GM18526 (cell line): Measurements from ENCODE around the gene PLCL2.

Source experiments
- POLR2A ChIP-seq: IDR thresholded peaks from 3 replicates; pipeline ENCODE4 v1.6.1; 2011; ENCODE audit not compliant: insufficient read length; ENCODE audit errors: extremely low read depth

The PLCL2 gene

DNA sequence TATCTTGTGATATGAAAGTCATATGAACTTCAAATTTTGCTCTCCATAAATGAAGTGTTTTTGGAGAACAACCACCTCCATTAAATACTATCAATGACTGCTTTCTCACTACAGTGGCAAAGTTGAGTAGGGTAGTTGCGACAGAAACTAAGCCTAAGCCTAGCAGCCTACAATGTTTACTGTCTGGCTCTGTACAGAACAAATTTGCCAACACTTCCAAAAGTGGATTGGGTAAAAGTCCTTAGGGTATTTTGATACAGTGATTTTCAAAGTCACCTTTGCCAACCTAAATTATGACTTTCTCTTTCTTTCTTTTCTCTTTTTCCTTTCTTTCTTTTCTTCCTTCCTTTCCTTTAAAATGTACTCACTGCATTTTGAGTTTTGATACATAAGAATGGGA lies 142.6 kb downstream of the PLCL2 start:
- no peak for TF ChIP-seq POLR2A

DNA sequence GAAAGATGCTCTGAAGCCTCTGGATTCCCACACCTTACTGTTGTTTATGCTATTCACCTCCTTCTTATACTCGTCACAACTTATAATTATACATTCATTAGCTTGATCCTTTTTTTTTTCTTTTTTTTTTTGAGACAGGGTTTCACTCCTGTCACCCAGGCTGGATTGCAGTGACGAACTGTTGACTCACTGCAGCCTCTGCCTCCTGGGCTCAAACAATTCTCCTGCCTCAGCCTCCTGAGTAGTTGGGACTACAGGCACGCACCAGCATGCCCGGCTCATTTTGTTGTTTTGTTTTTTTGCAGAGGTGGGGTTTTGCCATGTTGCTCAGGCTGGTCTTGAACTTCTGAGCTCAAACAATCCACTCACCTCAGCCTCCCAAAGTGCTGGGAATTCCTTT lies 143.6 kb downstream of the PLCL2 start:
- no peak for TF ChIP-seq POLR2A

DNA sequence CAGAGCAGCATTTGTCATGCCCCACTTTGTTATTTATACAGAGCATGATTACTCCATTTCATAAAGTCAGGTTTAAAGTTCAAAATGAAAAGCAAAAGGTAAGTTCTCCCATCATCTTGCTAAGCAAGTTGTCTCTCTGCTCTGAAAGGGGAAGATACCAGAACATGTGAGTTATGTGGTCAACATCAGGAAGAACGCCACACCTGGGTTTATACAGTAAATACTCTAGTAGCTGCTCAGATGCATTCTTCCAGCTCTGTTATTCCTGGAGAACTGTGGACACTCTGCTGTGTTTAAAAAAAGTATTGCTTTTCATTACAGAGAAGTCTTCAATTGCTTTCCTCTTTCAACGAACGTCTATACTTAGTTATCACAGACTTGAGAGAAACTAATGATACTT lies 145.7 kb downstream of the PLCL2 start:
- no peak for TF ChIP-seq POLR2A

DNA sequence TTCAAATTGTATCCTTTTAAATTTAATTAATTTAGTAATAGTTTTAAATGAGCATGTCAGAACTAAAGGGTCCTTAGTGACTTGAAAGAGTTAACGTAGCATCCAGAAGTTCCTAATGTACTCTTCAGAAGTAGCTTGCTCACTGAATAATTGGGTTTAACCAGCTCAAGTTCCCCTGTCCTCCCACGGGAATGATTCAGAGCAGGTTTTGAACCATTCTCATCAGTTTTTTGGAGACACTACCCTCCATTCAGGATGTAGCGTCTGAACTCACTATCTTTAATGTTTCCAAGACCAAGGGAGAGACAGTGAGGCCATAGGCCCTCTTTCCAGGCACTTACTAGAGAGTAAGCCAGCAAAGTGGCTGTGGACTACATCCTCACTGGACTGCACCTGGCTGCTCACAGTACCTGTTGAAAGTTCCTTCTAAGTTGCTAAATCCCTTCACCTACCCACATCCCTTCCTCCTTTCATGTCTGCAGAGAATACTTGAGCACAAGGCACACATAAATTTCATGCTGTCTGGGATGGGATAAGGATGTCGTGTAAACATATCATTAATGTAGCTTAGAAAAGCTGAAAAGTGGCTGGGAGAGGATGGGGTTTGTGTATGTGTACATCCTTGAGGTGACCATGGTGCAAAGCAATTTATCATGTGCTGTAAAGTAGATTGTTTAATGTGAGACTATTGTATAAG lies 146.3 kb downstream of the PLCL2 start:
- TF ChIP-seq POLR2A: no peak

DNA sequence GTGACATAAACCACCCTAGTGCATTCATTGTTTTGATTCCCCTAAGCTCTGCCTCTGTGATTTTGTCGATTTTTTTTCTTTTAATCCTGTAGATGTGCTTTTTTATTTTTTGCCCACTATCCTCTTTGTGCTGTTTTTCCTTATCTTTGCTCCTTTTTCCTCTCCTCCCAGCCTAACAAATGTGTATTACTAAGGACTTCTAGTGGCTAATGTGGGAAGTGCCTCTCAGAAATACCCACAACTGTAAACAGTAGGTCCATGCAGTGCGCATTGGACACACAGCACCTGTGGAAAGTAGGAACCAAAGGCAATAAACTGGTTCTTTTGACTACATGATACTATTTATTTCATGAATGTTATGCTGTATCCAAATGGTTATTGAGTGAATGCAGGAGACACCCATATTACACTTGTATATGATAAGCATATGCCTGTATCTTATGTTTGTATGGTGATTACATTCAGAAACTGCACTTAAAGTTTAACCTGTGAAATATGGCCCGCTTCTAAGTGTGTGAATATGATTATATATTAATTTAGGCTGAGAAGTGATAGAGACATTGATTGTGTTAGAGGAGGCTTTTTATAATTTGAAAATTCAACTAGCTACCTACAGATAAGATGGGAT lies 147.8 kb downstream of the PLCL2 start:
- no peak for TF ChIP-seq POLR2A

DNA sequence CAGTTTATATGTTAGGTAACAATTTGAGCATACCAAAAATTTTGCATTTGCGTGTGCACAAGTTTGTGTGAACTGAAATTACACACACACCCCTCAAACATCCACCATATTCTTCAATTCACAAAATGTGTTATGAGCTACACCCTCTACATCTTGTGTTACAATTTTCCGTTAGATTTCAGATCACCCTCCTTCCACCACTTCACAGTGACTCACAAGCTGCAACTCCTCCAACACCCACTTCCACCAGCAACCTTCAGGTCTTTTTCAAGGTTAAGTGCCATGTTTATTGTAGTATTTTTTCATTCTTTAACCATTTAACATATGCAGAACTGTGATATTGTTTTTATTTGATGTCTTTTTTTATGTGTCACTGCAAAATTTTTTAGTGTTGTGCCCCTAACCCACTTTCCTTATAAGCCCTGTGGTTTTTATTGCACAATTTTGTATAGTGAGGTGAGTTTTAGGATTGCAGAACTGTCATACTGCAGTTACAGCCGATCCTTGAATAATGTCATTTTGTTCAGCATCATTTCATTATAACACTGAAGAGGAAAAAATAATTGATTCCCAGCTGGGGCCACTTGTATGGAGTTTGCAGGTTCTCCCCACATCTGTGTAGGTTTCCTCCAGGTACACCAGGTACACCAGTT lies 148.9 kb downstream of the PLCL2 start:
- no peak for TF ChIP-seq POLR2A

DNA sequence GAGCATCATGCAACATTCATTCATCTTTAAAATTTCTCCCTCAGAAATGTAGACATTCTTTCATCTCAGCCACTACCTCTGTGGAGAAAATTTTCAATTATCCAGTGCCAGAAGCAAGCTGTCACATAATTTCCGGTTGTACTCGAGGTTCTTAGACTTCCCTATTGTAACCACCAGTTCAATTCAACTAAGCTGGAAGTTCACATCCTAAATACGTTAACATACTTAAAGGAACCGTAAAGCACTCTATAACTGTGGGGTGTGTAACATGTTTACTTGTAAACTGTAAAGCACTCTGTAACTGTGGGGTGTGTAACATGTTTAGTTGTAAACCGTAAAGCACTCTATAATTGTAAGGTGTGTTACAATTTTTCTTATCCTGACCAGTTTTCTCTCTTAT lies 150.3 kb downstream of the PLCL2 start:
- TF ChIP-seq POLR2A: no peak

DNA sequence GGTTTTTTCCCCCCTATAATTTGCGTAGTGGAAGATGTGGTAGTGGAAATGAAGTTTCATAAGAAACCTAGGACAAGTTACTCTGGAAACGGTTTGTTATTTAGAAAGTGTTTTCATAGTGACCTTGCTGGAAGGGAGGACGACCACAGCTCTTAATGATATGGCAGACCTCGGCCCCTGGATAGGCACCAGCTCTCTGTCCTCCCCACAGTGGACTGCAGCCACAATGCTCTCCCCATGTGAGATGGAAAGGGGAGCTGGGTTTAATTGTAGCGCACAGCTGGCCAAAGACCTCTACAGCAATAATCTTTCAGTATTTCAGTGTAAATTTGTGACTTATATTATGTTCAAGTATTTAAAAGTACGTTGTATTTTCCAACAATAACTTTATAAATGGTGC lies 151.2 kb downstream of the PLCL2 start:
- TF ChIP-seq POLR2A: no peak

DNA sequence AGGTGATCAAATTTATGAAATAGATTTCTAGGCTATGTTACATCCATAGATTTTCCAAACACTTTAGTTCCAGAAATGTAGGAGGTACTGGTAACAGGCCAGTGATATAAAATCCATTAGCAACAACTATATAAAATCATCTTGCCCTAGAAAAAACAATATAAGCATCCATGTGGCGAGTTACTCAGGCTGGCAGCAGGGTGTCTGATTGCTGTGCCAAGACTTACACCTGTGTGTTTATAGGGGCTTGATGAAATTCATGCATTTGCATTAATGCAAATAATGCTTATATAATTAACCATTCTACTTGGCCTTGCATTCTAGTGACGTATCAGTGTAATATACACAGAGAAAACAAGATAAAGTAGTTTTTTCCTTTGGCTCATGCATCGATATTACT lies 153.4 kb downstream of the PLCL2 start:
- TF ChIP-seq POLR2A: no peak

DNA sequence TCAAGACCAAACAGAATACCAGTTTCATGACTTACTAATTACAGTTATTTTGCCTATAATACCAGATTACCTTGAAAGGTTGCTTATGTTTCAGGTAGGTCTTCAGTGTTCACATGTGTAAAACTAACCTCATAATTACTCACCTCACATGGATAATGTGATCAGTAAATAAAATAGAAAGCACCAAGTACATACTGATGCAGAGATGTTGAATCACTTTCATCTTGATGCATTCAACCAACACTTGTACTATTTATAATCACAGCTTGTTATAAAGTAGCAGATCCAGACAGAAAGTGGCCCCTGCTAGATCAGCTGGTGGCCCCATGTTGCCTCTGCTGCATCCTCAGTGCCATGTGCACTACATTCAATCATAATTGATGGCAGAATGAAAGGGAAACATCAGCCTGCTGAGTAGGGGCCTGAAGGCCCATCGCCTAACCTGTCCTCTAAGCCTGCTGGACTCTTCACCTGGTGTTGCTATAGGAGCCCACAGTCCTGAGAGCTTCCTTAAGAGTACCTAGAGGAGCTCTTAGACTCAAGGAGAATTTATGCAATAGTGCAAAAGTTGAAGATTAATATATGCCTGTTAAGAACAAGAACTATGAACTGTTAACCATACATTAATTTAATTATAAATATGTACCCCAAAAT lies 154.3 kb downstream of the PLCL2 start:
- no peak for TF ChIP-seq POLR2A

DNA sequence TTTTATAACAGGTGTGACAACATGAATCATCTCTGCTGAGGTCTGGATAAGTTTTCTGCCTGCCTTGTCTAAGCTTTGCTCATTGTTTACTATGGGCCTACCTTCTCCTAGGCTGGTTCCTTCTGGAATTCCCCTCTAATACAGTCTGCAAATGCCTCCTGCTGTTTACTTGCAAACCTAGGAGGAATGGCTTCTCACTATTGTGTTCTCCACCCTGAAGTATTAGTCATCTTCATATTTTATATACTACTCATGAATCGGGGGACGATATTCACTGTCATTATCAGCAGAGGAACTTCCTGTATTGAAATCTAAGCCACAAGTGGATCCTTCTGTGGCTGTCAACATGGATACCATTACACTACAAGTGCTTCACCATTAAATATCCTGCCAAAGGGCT lies 154.8 kb downstream of the PLCL2 start:
- no peak for TF ChIP-seq POLR2A

DNA sequence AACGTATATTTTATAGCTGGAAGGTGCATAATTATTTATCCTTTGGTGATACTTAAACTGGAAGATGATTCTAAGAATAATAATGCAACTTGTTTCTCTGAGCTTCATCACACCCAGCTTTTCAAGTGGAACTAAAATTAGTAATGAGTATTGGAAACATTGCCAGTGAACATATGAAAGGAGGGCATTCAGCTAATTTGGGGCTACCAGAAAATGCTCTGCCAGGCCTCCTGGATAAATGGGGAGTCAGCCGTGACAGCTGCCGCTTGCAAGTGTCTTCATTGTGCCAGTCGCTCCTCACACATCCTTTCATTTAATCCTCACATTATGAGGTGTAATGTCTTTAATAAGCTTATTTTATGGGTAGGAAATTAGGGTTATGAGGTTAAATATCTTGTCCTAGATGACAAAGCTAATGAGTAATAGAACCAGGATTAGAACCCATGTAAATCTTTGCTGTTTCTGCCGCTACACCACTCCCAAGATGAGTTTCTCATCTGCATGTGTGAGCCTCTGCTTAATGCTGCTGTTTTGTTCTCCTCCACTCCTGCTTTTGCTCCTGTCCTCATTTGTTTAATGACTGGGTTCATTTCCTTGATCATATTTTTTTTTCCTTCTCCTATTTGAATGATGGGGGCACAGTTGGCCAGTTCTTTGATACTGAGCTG lies 155.7 kb downstream of the PLCL2 start:
- TF ChIP-seq POLR2A: no peak

DNA sequence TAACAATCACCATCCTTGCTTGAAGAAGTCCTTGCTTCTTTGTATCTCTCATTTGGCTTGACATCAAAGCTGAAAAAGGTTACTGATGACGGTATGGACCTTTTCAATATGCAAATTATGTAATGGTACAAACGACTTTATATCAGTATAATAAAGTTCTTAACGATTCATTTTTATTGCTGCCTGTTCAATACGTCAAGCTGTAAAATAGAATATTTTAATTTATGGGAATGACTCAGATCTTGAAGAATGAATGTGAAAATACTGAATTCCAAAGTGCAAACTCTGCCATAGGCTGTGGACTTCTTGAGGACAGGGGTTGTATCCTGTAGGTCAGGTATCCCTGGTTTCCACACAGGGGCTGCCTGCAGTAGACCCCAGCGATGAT lies 156.2 kb downstream of the PLCL2 start:
- no peak for TF ChIP-seq POLR2A

DNA sequence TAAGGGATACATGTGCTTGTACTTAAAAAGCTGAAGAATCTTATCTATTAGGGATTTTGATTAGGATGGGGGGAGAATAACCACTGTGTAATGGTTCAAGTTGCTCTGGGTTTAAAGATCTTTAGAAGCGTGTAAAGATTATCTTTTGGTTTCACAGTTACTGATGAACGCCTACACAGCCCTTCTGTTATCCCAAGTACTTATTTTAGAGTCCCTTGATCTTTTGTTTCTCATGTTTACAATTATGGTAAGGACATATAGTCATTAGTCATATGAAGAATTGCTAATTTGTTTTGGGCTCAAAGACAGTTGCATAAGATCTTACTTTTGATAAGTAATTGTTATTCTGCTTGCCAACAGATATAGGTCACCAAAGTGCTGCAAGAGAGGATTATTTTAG lies 160.1 kb downstream of the PLCL2 start:
- no peak for TF ChIP-seq POLR2A

DNA sequence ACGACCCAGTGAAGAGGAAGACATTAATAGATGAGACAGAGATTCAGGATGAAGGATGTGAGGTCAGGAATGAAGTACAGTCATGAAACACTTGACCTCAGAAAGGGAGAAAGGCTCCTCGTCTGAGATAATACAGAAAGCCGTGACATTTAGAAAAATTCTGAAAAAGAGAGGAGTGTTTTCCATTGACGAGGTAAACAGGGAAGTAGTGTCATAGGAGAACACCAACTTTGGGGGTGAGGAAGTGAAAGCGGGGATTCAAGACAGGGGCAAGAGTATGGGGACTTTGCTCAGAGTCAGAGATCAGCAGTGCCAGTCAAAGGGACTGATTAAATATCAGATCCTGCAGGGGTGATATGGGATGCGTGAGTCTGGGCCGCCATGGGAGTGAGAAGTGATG lies 160.9 kb downstream of the PLCL2 start:
- TF ChIP-seq POLR2A: no peak

DNA sequence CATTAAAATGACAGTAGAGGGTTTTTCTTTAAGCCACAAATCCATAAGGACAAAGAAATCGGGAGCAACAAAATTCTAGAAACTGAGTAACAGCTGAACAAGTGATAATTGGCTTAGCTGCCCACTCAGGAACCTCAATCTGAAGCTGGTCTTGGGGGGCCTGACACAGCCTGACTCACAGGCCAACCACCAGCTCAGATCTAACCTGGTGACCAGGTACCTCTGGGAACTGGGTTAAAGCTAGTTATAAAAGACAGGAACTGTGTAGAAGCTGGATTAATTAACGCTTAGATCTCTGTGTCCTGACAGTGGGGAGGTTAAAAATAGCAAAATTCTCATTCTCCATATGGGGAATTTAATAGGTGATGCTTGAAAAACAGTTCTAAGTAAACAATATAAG lies 161.9 kb downstream of the PLCL2 start:
- no peak for TF ChIP-seq POLR2A
